GM18951 (cell line): Measurements from ENCODE around the gene SFXN3.
A peak's percentile ranks its signal among the peaks of the same experiment; 100 is the strongest.

ENCODE experiments used
- POLR2A ChIP-seq: IDR thresholded peaks from 4 replicates; pipeline ENCODE4 v1.6.1; 2011; ENCODE audit warnings: mild to moderate bottlenecking; ENCODE audit not compliant: insufficient read length, insufficient read depth; ENCODE audit errors: extremely low read depth
- in situ Hi-C: fragments of 300-500 bp; cut with MboI; formaldehyde crosslinking; loops from one replicate; pipeline ENCODE4 v1.12.0; 2022; ENCODE audit warnings: low sequenced_read_pairs, mixed read lengths, inconsistent platforms; ENCODE audit not compliant: unreplicated experiment

Gene SFXN3

DNA sequence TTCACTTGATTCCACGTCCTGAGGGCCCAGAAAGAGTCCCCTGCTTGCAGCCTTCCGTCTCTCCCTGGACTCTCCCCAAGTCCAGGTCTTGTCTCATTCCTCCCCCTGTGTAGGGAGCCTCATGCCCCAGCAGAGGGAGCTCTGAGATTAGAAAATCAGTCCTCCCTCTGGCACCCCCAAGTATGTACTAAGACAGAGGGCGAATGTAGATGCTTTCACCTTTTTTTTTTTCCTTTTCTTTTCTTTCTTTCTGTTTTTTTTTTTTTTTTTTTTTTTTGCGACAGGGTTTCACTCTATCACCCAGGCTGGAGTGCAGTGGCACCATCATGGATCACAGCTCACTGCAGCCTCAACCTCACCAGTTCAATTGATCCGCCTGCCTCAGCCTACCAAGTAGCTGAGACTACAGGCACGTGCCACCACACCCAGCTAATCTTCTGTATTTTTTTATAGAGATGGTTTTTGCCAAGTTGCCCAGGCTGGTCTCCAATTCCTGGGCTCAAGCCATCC, 10.3 kb downstream of the SFXN3 start:
- in situ Hi-C loops: no loop called here
- TF ChIP-seq POLR2A: no peak

DNA sequence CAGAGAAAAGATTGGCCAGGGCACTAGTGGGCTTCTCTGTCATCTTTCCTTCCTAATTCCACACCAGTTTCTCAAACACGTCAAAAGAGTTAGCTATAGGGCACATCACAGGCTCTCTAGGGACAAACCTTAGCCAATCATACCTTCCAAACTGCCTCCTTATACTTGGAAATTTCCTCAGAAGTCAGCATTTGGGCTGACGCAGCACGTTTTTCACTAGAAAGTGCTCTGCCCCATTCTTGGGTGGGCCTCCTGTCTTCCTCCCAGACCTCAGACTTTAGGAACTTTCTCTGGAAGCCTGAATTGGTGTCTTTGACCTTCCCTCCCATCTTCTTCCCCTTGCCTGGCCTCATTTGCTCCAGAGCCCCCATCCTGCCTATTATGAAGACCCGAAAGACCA, 11.1 kb downstream of the SFXN3 start:
- no peak for TF ChIP-seq POLR2A
- in situ Hi-C loops: no loop called here

DNA sequence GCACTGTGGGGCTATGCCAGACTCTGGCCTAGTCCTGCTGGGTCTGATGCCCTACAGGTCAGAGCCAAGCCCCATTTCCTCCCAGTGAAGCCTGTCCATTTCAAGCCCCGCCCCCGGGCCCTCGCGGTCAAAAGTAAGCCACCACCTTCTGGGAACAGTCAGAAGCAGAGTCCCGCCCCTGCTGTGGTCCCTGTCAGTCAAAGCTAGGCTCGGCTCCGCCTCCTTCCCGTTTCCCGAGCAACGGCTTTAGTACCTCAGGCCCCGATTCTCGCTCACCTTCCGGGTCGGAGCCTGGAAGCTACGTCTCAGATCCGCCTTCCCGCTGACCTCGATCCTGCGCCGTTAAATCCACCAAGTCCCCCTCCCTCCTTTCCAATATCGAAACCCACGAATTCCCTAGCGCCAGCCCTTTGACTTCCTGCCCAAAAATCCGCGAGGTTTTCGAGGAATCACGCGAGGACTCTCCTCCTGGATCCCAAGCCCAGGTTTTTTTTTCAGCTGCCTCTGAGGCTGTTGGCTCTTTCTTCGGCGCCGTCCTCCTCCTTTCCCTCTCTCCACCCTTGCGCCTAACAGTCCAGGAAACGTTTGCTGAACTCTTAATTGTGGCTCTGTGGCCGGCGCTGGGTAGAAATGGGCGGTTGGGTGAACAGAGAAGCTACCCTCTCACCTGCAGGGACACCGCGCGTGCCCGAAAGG, 11.8 kb downstream of the SFXN3 start:
- in situ Hi-C loops: no loop called here
- peak; percentile 73 for TF ChIP-seq POLR2A

DNA sequence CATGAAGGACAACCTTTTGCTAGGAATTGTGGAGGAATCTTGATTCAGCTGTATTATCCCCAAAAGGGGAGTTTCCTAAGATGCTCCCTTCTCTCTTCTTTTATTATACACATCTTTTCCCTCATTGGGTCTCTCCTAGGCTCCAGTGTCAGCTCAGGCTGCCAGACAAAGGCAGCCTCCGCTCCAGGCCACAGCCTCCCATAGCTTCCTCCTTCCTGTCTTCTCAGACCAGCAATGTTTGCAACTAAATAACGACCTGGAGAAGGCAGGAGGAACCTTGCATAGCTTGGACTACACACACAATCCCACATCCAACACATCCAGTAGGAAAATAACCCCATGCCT, 12.3 kb downstream of the SFXN3 start:
- TF ChIP-seq POLR2A: no peak
- in situ Hi-C loops: no loop called here

DNA sequence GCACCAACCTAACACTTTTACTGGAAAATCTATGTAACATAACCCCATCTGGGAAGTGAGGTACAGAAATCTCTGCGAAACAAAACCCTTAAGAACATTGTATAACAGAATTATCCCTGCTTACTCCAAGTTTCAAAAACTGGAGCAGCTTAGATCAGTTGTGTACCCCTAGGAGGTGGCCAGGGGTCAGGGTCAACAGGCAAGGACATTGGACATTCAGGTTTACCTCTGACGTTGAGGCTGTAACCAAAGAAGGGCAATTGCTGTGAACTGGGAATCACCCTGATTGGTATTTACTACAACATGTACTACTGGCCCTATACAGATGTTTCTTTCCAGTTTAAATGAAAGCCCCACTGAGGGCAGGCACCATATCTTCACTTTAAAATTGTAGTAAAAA, 13.1 kb downstream of the SFXN3 start:
- TF ChIP-seq POLR2A: no peak
- in situ Hi-C loops: no loop called here

DNA sequence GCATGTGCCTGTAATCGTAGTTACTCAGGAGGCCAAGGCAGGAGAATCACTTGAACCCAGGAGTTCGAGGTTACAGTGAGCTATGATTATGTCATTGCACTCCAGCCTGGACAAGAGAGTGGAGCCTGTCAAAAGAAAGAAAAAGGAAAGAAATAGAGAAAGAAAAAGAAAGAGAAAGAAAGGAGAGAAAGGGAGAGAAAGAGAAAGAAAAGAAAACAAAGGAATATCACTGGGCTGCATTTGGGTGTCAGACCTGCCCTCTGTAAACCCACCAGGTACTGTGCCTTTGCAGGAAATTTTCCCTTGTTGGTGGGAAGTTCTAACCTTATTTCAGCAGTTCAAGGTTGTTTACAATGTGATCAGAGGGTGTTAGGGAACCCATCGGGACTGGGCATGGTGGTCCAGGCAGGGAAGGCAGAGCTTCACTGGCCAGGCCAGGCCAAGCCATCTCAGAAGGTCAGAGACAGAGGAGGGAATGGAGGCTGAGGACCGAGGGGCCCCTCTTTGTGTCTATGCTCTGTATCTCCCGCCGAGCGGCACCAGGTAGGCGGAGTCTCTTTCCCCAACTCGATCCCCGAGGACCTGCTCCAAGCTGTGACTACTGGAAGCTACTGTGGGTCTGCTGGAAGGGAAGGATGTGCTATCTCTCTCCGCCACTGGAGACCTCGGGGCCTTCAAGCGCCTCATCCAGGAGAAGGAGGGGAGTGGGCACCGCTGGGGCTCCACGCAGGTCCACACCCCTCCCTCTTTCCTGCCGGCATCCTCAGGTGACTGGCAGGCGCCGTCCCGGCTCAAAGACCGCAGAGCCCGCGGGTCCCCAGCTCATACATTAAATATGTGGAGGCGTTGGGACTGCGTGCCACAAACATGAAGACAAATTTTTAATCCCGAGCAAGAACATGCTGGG, 15.6 kb downstream of the SFXN3 start:
- in situ Hi-C loops: no loop called here
- TF ChIP-seq POLR2A: no peak

DNA sequence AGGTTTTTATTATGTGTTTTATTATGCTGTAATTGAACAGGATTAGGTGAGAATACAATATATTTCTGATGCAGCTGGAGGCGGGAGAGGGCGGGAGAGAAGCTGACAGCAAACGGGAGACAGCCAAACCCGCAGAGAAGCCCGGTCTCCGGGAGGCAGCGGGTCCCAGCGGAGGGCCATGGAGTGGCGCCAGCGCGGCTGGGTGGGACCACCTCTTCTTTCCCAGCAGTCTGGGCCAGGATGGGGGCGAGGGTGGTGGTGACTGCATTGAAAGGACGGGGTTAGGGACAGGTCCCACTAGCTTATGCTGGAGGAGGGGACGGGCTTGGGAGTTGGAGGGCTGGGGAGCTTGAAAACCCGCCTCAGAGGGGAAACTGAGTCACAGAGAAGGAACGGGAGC, 16.2 kb downstream of the SFXN3 start:
- TF ChIP-seq POLR2A: no peak
- in situ Hi-C loops: no loop called here

DNA sequence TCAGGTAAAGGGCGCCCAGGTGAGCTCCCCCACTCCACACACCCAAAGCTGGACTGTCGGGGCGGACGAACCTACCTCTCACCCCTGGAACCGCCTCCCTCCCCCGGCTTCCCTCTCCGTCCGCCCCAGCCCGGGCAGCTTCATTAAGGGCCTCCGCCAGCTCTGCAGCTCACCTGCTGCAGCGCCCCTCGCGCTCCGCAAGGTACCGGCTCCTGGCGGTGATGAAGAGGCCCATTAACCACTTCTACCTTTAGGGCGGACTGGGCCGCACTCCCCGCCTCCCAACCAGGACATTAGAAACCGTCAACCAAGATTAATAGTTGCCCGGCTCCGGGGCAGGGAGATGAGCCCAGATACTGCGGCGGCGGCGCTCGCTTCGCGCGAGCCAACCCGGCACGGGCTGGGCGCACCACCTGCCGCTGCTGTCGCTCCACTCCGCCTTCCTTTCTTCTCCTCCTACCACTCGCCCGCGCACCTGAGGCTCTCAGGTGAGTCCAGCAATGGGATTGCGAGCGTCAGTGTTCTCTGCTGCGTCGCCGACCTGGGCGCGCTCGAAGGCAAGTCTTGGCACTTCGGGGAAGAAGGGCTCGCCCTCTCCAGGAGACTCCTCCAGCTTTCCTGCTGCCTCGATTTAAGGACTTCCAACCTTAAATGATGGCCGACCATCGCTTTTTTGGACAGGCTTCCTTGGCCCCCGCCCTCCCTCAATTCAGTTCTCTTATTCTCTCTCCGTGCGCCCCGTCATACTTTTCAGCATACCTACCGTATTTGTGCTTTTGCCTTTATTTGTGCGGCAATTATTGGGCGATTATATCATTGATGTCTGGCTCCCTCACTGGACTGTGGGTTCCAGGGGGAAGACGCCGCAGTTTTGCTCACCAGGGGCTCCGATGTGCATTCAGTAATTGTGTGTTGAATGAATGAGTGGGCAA, 17.2 kb downstream of the SFXN3 start:
- in situ Hi-C loops: no loop called here
- TF ChIP-seq POLR2A: no peak

DNA sequence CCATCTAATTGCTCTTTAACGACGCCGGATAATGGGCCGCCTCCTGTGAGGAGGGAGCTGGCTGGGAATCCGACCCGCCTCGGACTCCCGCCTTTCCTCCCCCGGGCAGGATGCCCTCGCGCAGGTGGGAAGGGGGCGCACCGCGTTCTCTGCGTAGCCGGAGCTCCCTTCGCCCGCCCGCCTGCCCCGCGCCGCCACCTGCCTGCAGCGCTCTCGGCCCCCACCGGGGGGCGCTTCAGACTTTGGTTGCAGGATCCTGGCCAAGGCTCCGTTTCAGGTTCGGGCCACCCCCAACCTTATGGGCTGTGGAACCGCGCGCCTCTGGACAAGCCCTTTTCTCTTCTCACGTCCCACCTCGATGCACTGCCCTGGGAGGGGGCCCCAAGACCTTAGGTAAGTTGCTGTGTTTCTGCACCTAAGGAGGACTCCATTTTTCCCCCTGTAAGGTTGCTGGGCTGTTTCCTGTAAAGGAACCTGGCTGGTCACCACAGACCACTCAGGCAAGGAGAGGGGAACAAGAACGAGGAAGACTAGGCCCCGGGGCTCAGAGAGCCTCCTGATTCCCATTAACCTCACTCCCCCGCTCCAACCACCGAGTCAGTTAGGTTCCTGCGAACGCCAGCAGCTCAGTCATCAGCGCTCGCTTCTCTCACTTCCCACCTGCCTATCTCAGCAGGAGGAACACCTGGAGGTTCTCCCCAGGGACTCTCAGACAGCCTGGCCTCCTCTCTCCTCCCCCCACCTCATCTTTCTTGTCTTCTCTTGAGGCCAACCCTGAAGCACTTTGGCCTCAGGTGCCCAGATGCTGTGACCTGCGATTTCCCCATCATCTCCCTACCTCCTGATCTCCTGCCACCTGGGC, 19.4 kb downstream of the SFXN3 start:
- TF ChIP-seq POLR2A: no peak
- in situ Hi-C loops: no loop called here

DNA sequence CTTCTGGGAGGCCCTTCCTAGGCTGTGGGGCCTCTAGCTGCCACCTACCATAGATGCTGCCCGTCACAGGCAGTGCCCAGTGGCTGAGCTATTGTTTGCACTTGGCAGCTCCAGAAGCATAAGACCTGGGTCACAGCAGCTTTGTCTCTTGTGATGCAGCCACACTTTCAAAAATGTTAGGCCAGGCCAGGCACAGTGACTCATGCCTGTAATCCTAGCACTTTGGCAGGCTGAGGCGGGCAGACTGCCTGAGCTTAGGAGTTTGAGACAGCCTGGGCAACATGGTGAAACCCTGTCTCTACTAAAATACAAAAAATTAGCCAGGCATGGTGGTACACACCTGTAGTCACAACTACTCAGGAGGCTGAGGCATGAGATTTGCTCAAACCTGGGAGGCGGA, 21.3 kb downstream of the SFXN3 start:
- no peak for TF ChIP-seq POLR2A
- in situ Hi-C loops: no loop called here

DNA sequence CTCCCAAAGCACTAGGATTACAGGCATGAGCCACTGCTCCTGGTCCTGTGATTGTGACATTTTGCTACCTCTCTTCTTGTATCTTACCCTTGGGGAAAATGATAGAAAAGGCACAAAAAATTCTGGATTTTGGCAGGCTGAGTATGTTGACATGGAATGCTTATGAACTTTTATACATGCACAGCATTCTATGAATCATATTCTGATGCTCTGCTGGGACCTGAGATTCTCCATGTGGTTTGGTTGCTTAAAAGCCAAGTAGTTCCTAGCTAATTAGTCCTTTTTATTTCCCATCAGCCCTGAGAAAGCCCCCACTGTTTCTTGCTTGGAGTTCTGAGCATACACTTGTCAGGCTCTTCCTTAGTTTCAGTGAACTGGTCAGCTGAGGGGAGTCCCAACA, 22.5 kb downstream of the SFXN3 start:
- in situ Hi-C loops: no loop called here
- TF ChIP-seq POLR2A: no peak

DNA sequence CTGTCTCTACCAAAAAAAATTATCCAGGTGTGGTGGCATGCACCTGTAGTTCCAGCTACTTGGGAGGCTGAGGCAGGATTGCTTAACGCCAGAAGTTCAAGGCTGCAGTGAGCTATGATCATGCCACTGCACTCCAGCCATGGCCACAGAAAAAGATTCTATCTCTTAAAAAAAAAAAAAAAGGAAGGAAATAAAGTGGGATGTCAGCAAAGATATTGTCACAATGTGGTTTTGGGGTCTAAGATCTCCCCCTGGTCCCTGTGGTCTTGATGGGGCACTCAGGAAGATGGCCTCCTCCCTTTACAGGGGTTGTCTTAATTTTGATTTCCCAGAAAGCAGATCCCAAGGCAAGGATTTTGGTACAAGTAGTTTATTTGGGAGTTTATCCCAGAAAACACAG, 23.3 kb downstream of the SFXN3 start:
- no peak for TF ChIP-seq POLR2A
- in situ Hi-C loops: no loop called here
